ENCODE data around the gene MRPL36.

Gene MRPL36

DNA sequence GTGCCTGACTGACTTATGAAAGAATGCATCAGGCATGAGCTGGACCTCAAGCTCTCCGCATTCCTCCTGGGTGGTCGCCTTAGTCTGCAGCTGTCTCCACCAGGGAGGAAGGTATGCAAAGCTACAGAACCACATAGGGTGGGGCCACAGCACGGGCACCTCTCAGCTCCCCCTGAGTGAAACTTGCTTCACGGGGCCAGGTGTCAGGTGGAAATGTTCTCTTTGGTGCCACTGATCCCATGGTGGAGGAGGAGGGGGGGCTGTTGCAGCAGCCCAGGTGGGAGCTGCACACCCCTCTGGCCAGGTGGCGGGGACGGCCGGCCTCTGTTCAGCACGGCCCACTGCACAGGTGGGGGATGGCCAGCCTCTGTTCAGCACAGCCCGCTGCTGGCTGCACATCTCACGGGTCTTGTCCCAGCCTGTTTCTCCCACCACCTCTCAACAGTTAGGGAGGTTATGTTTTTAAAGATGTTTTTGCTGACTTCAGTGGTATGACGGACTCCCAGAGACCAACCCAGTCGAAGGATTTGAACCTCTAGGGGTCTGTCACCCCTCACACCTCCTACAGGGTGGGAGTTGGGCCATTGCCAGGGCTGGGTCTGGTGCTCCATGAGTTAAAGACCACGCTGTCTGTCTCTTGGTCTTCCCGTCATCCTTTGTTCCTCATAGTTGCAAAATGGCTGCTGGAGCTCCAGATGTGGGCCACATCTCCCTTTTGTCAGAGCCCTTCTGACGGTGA is 34.3 kb downstream of the MRPL36 start:
- DNase-seq = no peak

GRCh38 chr5:1764606-1764960 is 35.1 kb downstream of the MRPL36 start:
- no peak for DNase-seq

- no peak for DNase-seq
Observed at GRCh38 chr5:1763960-1764605, 35.6 kb downstream of the MRPL36 start.

DNA sequence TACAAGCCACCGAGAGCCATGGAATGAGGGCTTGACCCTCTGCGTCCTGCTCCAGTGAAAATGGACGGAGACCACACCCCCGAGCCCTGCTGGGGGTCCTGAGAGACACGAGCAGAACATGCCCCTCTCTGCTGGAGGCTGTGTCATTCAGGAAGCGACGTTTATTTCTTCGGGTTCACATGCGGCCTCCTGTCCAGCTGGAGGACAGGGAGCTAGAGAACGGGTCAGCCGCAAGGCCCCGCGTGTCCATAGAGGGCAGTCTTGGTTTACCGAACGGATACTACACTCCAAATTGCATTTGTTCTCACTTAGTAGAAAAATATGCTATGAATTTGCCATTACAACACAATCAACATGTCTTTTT is 36.1 kb downstream of the MRPL36 start:
- no peak for DNase-seq

GRCh38 chr5:1762883-1763547 is 36.6 kb downstream of the MRPL36 start:
- DNase-seq = no peak

GRCh38 chr5:1762121-1762882 is 37.3 kb downstream of the MRPL36 start:
- no peak for DNase-seq

DNA sequence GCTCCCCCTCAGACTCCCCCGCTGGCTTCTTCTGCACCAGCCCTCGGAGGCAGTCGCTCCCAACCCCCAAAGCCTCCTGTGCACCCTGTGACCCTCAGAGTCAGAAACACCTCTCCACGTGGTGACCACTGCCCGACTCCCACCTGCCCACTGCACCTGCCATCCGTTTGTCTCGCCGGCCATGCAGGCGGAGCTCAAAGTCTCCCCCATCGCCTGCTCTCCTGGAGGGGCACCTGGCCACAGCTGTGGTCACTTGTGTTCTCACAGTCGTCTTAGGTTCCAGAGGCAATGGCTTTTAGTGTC is 38.2 kb downstream of the MRPL36 start:
- DNase-seq = no peak

GRCh38 chr5:1760656-1761452 is 38.8 kb downstream of the MRPL36 start:
- DNase-seq = no peak

DNA sequence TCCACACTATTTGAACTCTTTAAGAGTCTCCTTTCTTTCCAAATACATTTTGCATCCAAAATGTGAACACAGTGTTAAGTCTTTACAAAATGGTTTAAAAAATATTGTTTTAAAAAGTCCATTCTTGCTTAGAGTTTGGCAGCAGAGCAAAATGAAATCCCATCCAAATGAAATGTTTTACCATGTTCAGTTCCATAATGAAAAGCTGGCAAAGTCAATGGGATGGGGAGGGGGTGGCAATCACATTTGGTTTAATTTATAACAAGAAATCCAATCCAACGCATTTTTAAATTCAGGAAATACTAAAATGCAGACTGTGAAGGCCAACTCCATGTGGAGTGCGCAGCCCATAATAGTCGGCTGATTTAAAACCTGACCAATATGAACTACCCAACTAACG is 39.4 kb downstream of the MRPL36 start:
- DNase-seq = no peak

DNA sequence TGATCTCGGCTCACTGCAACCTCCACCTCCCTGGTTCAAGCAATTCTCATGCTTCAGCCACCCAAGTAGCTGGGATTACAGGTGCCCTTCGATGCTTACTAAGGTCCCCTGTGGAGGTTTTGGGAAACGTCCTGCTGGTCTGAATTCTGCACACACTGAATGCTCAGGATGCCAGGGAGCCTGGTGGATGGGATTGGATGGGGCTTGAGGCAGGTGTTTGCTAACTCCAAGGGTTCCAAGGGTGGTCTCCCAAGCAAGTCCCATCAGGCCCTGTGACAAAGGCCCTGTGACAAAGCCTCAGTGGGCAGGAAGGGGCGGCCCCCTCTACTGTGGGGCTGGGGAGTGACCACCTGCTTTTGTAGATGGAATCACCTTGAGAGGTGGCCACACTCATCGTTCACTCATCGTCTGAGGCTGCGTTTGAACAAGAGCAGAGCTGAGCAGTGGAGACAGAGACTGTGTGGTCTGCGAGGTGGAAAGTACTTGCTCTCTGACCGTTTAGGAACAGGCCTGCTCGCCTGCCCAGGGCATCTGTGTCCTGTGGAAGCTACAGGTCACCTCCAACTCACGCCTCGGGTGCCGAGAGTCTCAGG is 40.2 kb downstream of the MRPL36 start:
- no peak for DNase-seq

GRCh38 chr5:1758574-1758973 is 41.1 kb downstream of the MRPL36 start:
- no peak for DNase-seq

DNA sequence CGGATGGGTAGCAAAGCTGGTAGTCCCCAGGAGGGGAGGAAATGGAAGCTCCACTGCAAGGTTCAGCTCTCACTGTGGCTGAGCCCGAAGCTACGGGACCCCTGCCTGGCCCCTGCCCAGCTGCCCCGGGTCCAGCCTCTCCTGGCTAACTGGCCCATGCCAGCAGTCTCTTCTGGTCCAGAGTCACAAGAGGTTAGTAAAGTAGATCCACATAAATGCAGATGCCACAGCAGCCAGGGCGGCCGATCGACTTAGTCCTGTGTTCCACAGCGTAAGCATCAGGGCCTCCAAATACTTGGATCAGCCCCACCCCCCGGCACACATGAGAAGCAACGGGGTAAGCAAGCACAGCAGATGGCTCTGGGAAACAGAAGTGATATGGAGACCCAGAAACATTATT is 42.1 kb downstream of the MRPL36 start:
- no peak for DNase-seq

- no peak for DNase-seq
Observed at GRCh38 chr5:1756481-1756880, 43.2 kb downstream of the MRPL36 start.

DNA sequence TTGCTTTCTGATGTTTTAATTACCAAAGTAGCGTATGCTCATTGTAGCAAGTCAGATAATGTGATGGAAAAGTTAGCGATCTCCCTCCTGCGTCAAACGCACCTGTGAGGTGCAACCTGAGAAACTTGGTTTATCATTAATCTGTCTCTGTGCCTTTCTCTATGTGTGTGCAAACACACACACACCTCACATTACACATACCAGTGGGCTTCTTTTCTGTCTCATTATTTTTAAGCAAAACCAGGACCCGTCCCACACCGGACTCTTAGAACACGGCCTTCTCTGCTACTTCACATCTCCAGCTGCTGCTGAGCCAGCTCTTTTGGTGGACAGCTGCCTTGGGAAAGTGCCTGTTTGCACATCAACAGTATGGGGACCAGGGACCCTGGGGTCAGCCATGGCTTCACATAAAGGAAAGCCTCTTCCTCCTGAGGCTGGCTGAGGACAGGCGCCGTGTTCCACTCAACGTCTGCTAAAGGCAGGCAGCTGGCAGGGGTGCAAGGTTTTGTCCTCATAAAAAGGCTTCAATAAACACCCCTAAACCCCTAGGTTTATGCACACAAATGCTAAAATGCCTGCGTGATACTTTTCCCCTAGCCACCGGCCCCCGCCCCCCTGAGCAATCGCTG is 44.2 kb downstream of the MRPL36 start:
- no peak for DNase-seq

DNA sequence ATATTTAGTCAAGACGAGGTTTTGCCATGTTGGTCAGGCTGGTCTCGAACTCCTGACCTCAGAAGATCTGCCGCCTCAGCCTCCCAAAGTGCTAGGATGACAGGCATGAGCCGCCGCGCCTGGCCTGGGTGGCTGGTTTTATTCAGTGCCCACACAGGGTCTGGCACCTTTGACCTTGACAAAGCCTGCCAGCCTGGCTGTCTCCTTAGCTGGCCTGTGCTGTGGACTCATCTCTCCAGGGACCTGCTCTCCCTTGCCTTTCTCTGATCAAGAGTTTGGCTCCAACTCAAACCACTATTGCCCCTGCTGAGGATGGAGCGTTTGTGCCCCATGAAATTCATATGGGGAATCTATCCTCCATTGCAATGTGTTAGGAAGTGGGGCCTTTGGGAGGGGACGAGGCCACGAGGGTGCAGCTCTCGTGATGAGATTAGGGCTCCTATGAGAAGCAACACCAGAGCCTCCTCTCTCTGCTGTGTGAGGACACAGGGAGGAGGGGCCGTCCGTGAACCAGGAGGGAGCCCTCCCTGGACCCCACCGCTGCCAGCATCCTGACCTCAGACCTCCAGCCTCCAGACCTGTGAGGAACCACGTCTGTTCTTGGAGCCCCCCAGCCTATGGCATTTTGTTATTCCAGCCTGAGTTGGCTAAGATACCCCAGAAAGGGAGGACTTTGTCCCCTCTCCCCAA is 45.0 kb downstream of the MRPL36 start:
- no peak for DNase-seq

GRCh38 chr5:1753490-1753889 is 46.1 kb downstream of the MRPL36 start:
- DNase-seq = no peak

DNA sequence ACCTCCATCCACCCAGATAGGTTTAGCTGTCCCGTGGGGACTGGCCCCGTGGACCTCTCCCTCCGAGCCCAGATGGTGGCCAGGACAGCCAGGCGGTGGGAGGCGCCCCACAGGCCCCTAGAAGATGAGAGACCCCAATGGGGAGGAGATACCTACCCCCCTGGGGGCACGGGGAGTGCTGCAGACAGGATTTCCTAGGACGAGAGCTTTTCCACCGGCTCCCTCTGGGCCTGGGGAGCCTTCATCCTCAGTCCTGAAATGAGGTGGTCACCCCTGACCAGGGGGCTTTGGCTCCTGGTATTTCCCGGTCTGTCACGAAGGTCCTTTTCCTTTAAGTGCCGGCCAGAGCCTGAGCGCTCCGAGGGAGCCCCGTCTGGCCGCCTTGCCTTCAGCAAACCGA is 46.8 kb downstream of the MRPL36 start:
- no peak for DNase-seq

DNA sequence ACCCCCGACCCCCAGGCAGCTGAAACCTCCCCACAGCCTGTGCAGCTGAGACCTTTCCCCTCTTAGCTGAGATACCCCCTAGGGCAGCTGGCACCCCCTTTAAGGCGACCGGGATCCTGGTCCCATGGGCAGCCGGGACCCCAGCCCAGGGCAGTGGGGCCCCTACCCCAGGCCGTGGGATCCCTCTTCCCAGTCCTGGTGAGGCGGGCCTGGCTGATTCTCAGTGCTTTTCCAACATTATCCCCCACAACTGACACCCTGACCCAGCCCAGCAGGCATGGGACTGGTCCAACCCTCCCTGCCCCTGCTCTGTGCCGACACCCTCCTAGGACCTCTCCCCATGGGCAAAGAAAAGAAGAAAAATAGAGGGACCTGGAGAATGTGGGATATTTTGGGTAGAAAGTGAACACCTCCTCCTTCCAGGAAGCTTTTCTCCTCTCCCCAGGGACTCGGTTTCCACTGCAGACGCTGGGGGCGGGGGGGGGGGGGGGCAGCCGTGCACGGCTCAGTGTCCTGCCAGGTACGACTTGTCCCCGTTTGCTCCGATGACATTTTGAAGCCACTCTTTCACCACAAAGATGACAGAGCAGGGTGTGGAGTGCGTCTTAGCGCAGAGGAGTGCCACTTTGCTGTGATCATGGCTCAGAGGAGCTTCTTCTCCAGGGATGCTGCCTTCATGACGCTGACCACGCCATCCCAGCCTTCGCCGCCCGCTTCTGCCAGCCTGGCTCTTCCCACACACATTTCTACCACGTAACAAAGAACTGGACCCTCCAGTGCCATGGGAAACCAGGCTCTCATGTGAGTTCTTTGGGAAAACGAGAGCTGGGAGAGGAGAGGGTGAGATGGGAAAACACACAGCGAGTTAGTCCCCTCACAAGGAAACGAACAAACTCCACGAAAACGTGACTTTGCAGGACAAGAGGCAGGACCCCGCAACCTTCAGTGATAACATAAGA is 47.5 kb downstream of the MRPL36 start:
- DNase-seq = no peak

DNA sequence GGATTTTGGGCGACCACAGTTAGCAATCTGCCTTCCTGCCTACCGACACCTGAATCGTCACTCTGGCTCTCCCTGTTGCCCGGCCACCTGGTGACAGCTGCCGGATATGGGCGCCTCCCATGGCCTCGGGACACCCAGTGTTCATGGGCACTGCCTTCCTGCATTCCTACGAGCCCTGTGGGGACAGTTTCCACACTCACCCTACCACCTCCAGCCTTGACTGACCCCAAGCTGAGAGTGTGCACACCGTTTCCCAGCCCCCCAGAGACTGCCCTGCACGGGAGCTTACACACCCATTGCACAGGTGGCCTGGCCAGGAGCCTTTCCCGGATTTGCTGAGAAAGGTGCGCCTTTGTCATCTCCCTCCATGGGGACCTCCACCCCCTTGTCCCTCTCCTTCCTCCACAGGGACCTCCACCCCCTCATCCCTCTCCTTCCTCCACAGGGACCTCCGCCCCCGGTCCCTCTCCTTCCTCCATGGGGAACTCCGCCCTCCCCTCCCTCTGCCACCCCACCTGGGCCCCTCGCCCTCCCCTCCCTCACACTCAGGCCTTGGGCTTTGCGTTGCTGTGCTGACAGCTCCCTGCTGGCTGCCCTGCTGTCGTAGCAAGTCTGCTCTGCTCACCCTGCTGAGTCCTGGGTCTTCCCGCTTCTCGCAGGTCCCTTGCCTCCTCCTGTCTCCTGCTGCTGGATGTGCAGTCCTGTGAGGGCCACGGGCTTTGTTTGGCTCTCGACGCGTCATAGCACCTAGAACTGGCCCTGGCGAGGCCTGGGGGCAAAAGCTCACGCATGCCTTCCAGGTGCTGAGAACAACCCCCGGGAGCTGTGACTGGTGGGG is 48.4 kb downstream of the MRPL36 start:
- no peak for DNase-seq

All from right kidney (tissue), 1 donor.